ENCODE measurements around the gene SEC14L2. TPM values are rescaled to one million over a fixed set of nuclear protein-coding genes. Genes with fewer than 3 reads are reported as not detected.

SEC14L2 gene
- total and polyA plus RNA-seq, 2 of the 8 experiments (the other 6 are each of a cell fraction or from before 2014, with no cell fraction given): 2.8 to 3.2 TPM

DNA sequence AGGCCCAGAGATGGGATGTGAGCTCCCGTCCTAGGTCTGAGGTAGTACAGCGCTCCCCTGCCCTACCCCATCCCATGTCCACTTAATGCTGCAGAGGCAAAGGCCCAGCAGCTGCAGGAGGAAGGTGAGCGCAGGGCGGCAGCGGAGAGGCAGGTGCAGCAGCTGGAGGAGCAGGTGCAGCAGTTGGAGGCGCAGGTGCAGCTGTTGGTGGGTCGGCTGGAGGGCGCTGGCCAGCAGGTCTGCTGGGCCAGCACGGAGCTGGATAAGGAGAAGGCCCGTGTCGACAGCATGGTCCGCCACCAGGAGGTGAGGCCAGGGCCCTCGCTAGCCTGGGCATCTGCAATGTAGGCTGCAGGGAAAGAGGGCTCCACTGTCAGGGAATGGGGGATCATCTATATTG is 24.8 kb upstream of the SEC14L2 start (continued):
- no peak for TF ChIP-seq TEAD4 (IDR thresholded peaks at IDR 0.05; ENCODE audit: low read depth, low read length)
- TF ChIP-seq KDM4A (IDR thresholded peaks at IDR 0.05; ENCODE audit: low read depth, low read length, severe bottlenecking): no peak
- TF ChIP-seq CHD7 (IDR thresholded peaks at IDR 0.05; ENCODE audit: insufficient replicate concordance, low read length): no peak
- no peak for TF ChIP-seq CREB1 (IDR thresholded peaks at IDR 0.05)
- TF ChIP-seq SAP30 (IDR thresholded peaks at IDR 0.05; ENCODE audit: insufficient read depth, insufficient replicate concordance, low read length): no peak
- TF ChIP-seq GABPA (IDR thresholded peaks at IDR 0.05; ENCODE audit: borderline replicate concordance, insufficient read depth, low read length): no peak
- TF ChIP-seq RNF2 (IDR thresholded peaks at IDR 0.05; ENCODE audit: borderline replicate concordance, low read depth, low read length, missing control alignments, poor library complexity, severe bottlenecking): no peak
